Globus pallidus (tissue), 1 donor: ENCODE measurements around the gene LPIN1.

ENCODE experiments used
- DNase-seq: peaks from one replicate; pipeline ENCODE4 v3.0.0-alpha.2; 2015; ENCODE audit warnings: low spot score

LPIN1 gene

GRCh38 chr2:11784747-11785610 is 38.5 kb downstream of the LPIN1 start:
- peak; percentile 31 for DNase-seq

- DNase-seq, result no peak
These were observed 39.1 kb downstream of the LPIN1 start for GRCh38 chr2:11785611-11785940.

- no peak for DNase-seq
These were observed 39.8 kb downstream of the LPIN1 start for GRCh38 chr2:11786191-11786590.

GRCh38 chr2:11786592-11786991 is 40.2 kb downstream of the LPIN1 start:
- no peak for DNase-seq

- no peak for DNase-seq
These were observed 41.6 kb downstream of the LPIN1 start for GRCh38 chr2:11787991-11788390.

- no peak for DNase-seq
These were observed 42.2 kb downstream of the LPIN1 start for GRCh38 chr2:11788461-11789124.

GRCh38 chr2:11789243-11789642 is 42.8 kb downstream of the LPIN1 start:
- no peak for DNase-seq

GRCh38 chr2:11790228-11790627 is 43.8 kb downstream of the LPIN1 start:
- DNase-seq, result no peak

GRCh38 chr2:11795590-11795989 is 49.2 kb downstream of the LPIN1 start:
- no peak for DNase-seq

- DNase-seq, result no peak
These were observed 50.0 kb downstream of the LPIN1 start for GRCh38 chr2:11796190-11797171.

- no peak for DNase-seq
These were observed 51.4 kb downstream of the LPIN1 start for GRCh38 chr2:11797846-11798245.

- DNase-seq, result no peak
These were observed 52.4 kb downstream of the LPIN1 start for GRCh38 chr2:11798701-11799435.

GRCh38 chr2:11799826-11800225 is 53.4 kb downstream of the LPIN1 start:
- DNase-seq, result no peak

GRCh38 chr2:11802782-11803191 is 56.4 kb downstream of the LPIN1 start:
- no peak for DNase-seq

GRCh38 chr2:11805024-11805423 is 58.6 kb downstream of the LPIN1 start:
- no peak for DNase-seq

- no peak for DNase-seq
These were observed 59.5 kb downstream of the LPIN1 start for GRCh38 chr2:11805920-11806319.

- DNase-seq, result no peak
These were observed 61.0 kb downstream of the LPIN1 start for GRCh38 chr2:11807156-11808015.

GRCh38 chr2:11808016-11808400 is 61.6 kb downstream of the LPIN1 start:
- DNase-seq, result no peak

GRCh38 chr2:11809586-11810236 is 63.3 kb downstream of the LPIN1 start:
- no peak for DNase-seq
